K562 (cell line): ENCODE results near the gene TEX54. TPM values are rescaled to one million over a fixed set of nuclear protein-coding genes. Genes with fewer than 3 reads are reported as not detected.
A peak's percentile ranks its signal among the peaks of the same experiment; 100 is the strongest.

ENCODE experiments used
- BCL6 ChIP-seq: fragments of 250-450 bp; sonication (Bioruptor Pico); IDR thresholded peaks from 2 replicates; pipeline ENCODE4 v1.4.0; 2020
- CCAR2 ChIP-seq: fragments of 200-400 bp; formaldehyde crosslinking; IDR thresholded peaks from 2 replicates; pipeline ENCODE4 v1.6.1; 2017; ENCODE audit warnings: mild to moderate bottlenecking, low read depth, low read length
- E2F8 ChIP-seq: fragments of 450-650 bp; IDR thresholded peaks from 2 replicates; pipeline ENCODE4 v1.7.1; 2018; ENCODE audit warnings: mild to moderate bottlenecking, low read depth; ENCODE audit not compliant: partially characterized antibody
- ESRRA ChIP-seq: fragments of 450-650 bp; IDR thresholded peaks from 2 replicates; pipeline ENCODE4 v1.6.1; 2014; ENCODE audit warnings: low read depth, mild to moderate bottlenecking, moderate library complexity, borderline replicate concordance
- FOXP4 ChIP-seq: sonication (generic); formaldehyde crosslinking; IDR thresholded peaks from 2 replicates; pipeline ENCODE4 v1.8.0; 2022; ENCODE audit warnings: mild to moderate bottlenecking, missing genetic modification reagents, borderline replicate concordance
- LARP7 ChIP-seq: fragments of 450-650 bp; IDR thresholded peaks from 2 replicates; pipeline ENCODE4 v1.6.1; 2016
- MBD1 ChIP-seq: fragments of 250-450 bp; sonication (Bioruptor Pico); IDR thresholded peaks from 2 replicates; pipeline ENCODE4 v1.8.0; 2022; ENCODE audit warnings: inconsistent platforms
- NCOA6 ChIP-seq: fragments of 450-650 bp; IDR thresholded peaks from 2 replicates; pipeline ENCODE4 v1.6.1; 2017; ENCODE audit warnings: mild to moderate bottlenecking
- NFRKB ChIP-seq: fragments of 450-650 bp; IDR thresholded peaks from 2 replicates; pipeline ENCODE4 v1.6.1; 2016; ENCODE audit warnings: low read depth
- NR2C1 ChIP-seq, 2 experiments: fragments of 450-650 bp; IDR thresholded peaks; 2 replicates each; pipeline ENCODE4 v1.6.1; 2017; ENCODE audit warnings: mild to moderate bottlenecking in 2 of 2, antibody characterized with exemption in 1 of 2, inconsistent platforms in 1 of 2, missing compliant biosample characterization in 1 of 2, missing genetic modification characterization in 1 of 2
- PHF8 ChIP-seq: fragments of 200-600 bp; sonication (generic); IDR thresholded peaks from 2 replicates; pipeline ENCODE4 v1.6.1; 2012; ENCODE audit warnings: mixed run types, mild to moderate bottlenecking, inconsistent platforms, low read length, moderate library complexity, borderline replicate concordance
- RFX7 ChIP-seq: fragments of 250-450 bp; sonication (Bioruptor Pico); IDR thresholded peaks from 2 replicates; pipeline ENCODE4 v1.5.1; 2021; ENCODE audit warnings: mild to moderate bottlenecking
- SP2 ChIP-seq: IDR thresholded peaks from 2 replicates; pipeline ENCODE4 v1.6.1; 2011; ENCODE audit warnings: mild to moderate bottlenecking, low read depth, low read length, moderate library complexity; ENCODE audit not compliant: poor library complexity, severe bottlenecking; ENCODE audit errors: extremely low read depth
- TBL1XR1 ChIP-seq, 2 experiments: IDR thresholded peaks; 2 replicates each; pipeline ENCODE4 v1.6.1; 2012; ENCODE audit warnings: improper control_type of control experiment in 2 of 2, low read length in 2 of 2, mild to moderate bottlenecking in 1 of 2
- TCF7L2 ChIP-seq: fragments of 150-350 bp; IDR thresholded peaks from 2 replicates; pipeline ENCODE4 v1.6.1; 2016; ENCODE audit warnings: low read depth, mild to moderate bottlenecking, low read length, moderate library complexity
- XRCC3 ChIP-seq: fragments of 450-650 bp; IDR thresholded peaks from 2 replicates; pipeline ENCODE4 v1.6.1; 2017; ENCODE audit warnings: mild to moderate bottlenecking, moderate library complexity
- ZNF584 ChIP-seq: fragments of 200-800 bp; sonication (Bioruptor generic); IDR thresholded peaks from 2 replicates; pipeline ENCODE4 v1.6.1; 2016; ENCODE audit warnings: low read depth, mild to moderate bottlenecking, missing genetic modification characterization, missing compliant biosample characterization
- ZNF75A ChIP-seq: fragments of 450-650 bp; formaldehyde crosslinking; IDR thresholded peaks from 2 replicates; pipeline ENCODE4 v1.4.0; 2020; ENCODE audit warnings: mild to moderate bottlenecking
- polyA plus RNA-seq, 8 experiments: library from polyadenylated mRNA; depleted of rRNA in 4 of 8; stranded (reverse) in 5 of 8; unstranded in 3 of 8; fragments of >200 nt; fragmentation: Nextera tagmentation in 2 of 8; fragmentation: Illumina TruSeq in 1 of 8; extraction: Ambion mirVana in 2 of 8; extraction: Trizol in 1 of 8; gene quantifications; 2 replicates each; pipeline versions ENCODE4 v1.2.1 to v1.2.3, GENCODE V29; 2011 to 2014; ENCODE audit warnings: inconsistent platforms in 1 of 8, missing spikeins in 1 of 8
- total RNA-seq, 7 experiments: library from RNA; depleted of rRNA in 6 of 7; stranded (reverse); fragments of >200 nt in 6 of 7; fragmentation: Illumina TruSeq in 2 of 7; extraction: Trizol in 2 of 7; gene quantifications; 2 replicates each; pipeline versions ENCODE4 v1.2.1 to v1.2.3, GENCODE V29; 2011 to 2021; ENCODE audit warnings: low replicate concordance in 1 of 7

TEX54 gene
- total and polyA plus RNA-seq, 9 of the 15 experiments (the other 6 are each of a cell fraction or from before 2014, with no cell fraction given), result not detected

GRCh38 chr11:62831520-62832335 lies 913 bp downstream of the TEX54 start, which contains the start of gene STX5 (continued):
- TF ChIP-seq FOXP4 (CRISPR knock-in tag) (no peak), RFX7 (no peak), E2F8 (peak; percentile 13), BCL6 (CRISPR knock-in tag) (no peak), NFRKB (0 out of 2 replicates have a peak, but pooled peaks have one; percentile 16), TCF7L2 (no peak), CCAR2 (no peak), ZNF75A (CRISPR knock-in tag) (no peak), NCOA6 (no peak), ZNF584 (CRISPR knock-in tag) (no peak), XRCC3 (no peak), MBD1 (CRISPR knock-in tag) (no peak), ESRRA (no peak), SP2 (peak; percentile 93), PHF8 (peak; percentile 90; the same call in 1 of the 2 replicates), LARP7 (peak; percentile 57; the same call in 1 of the 2 replicates), NR2C1 (IDR thresholded peaks at IDR 0.05) (no peak), NR2C1 (tag; IDR thresholded peaks at IDR 0.05) (peak; percentile 19; the same call in 1 of the 2 replicates), TBL1XR1 (IDR thresholded peaks at IDR 0.05; ENCODE audit: low read length in 2 of 2) (0 out of 4 replicates have a peak, but pooled peaks have one; percentile 4 to 11)
